Transverse colon (tissue), 3 donors: ENCODE data around the gene ZDBF2.

Experiments
- POLR2A ChIP-seq: fragments of 450-650 bp; IDR thresholded peaks from one replicate; pipeline ENCODE4 v1.6.1; 2016; ENCODE audit warnings: antibody characterized with exemption, mild to moderate bottlenecking, moderate library complexity
- TF ChIP-seq, protein P1 (sequence below), 5 experiments: fragments of 200-600 bp in 3 of 5; fragments of 450-650 bp in 2 of 5; sonication (generic) in 3 of 5; IDR thresholded peaks; 1 replicate in 2 of 5; 2 replicates in 3 of 5; pipeline ENCODE4 v1.5.1; 2016 to 2017; ENCODE audit warnings: antibody characterized with exemption in 5 of 5, inconsistent platforms in 3 of 5, mild to moderate bottlenecking in 2 of 5, moderate library complexity in 1 of 5

DNA sequence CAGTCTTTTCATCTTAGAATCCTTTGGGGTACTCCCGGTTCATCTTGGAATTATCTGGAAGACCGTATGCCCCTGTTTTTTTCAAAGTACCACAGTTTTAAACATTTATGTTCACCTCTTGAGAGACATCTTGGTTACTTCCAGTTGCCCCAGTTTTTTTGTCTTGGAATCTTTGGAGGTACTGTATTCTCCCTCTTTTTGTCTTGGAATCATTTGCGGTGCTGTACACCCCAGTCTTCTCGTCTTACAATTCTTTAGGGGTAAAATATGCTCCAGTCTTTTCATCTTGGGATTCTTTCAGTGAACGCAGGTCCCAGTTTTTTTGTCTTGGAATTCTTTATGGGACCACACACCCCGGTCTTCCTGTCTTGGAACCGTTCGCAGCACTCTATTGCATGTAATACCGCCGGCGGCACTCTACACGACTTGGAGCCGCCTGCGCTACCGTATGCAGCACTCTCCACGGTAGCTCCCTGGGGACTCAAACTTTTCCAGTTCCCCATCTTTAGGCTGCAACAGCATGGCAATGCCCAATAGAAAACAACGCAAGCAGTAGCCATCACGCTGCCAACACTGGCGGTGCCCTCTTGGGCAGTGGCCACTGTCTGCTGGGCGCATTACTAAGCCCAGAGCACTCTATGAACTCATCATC lies 21.2 kb upstream of the ZDBF2 start:
- no peak for TF ChIP-seq POLR2A
- TF ChIP-seq, protein P1, sequence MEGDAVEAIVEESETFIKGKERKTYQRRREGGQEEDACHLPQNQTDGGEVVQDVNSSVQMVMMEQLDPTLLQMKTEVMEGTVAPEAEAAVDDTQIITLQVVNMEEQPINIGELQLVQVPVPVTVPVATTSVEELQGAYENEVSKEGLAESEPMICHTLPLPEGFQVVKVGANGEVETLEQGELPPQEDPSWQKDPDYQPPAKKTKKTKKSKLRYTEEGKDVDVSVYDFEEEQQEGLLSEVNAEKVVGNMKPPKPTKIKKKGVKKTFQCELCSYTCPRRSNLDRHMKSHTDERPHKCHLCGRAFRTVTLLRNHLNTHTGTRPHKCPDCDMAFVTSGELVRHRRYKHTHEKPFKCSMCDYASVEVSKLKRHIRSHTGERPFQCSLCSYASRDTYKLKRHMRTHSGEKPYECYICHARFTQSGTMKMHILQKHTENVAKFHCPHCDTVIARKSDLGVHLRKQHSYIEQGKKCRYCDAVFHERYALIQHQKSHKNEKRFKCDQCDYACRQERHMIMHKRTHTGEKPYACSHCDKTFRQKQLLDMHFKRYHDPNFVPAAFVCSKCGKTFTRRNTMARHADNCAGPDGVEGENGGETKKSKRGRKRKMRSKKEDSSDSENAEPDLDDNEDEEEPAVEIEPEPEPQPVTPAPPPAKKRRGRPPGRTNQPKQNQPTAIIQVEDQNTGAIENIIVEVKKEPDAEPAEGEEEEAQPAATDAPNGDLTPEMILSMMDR (IDR thresholded peaks at IDR 0.05): no peak
